H1 (cell line): Measurements from ENCODE around the gene CD96. TPM values are rescaled to one million over a fixed set of nuclear protein-coding genes. Genes with fewer than 3 reads are reported as not detected.

ENCODE experiments used
- CTCF ChIA-PET: fragments of 300-600 bp; sonication (Branson Sonifier 250); formaldehyde crosslinking; loops from one replicate; lab custom pipeline; 2021; ENCODE audit not compliant: partially characterized antibody; lab: Charles Lee
- POLR2A ChIA-PET: fragments of 300-600 bp; sonication (Branson Sonifier 250); formaldehyde crosslinking; loops from one replicate; lab custom pipeline; 2021; ENCODE audit warnings: inconsistent platforms; ENCODE audit not compliant: partially characterized antibody; lab: Charles Lee
- DNase-seq, 2 experiments: peaks; one replicate each; pipeline versions ENCODE4 v3.0.0 to v3.0.0-alpha.2; 2010 to 2022; ENCODE audit warnings: low spot score in 2 of 2, low read depth in 1 of 2, mixed read lengths in 1 of 2
- FAIRE-seq: peaks from 2 replicates; lab custom pipeline; 2011; peaks lifted over from hg19 to GRCh38; lab: Jason Lieb, UNC
- H2AFZ ChIP-seq: 2 replicates; pipeline ENCODE4 v1.8.1; 2012; ENCODE audit warnings: low read length, inconsistent platforms
- H2AK5ac ChIP-seq: 2 replicates; pipeline ENCODE4 v1.6.1; 2013; ENCODE audit warnings: low read depth, low read length
- H2BK120ac ChIP-seq: replicated peaks from 2 replicates; pipeline ENCODE3; 2013; ENCODE audit warnings: low read depth, low read length, inconsistent platforms
- H2BK12ac ChIP-seq: 2 replicates; pipeline ENCODE4 v1.6.1; 2013; ENCODE audit warnings: low read depth, low read length
- H2BK15ac ChIP-seq: 2 replicates; pipeline ENCODE4 v1.6.1; 2013; ENCODE audit warnings: low read length
- H2BK20ac ChIP-seq: 2 replicates; pipeline ENCODE4 v1.6.1; 2013; ENCODE audit warnings: low read length
- H2BK5ac ChIP-seq: 2 replicates; pipeline ENCODE4 v1.6.1; 2013; ENCODE audit warnings: low read depth, low read length
- H3K14ac ChIP-seq: 2 replicates; pipeline ENCODE4 v1.6.1; 2013; ENCODE audit warnings: inconsistent platforms; ENCODE audit not compliant: insufficient read length
- H3K18ac ChIP-seq: 2 replicates; pipeline ENCODE4 v1.6.1; 2013; ENCODE audit warnings: low read length; ENCODE audit errors: extremely low read depth
- H3K23ac ChIP-seq: 2 replicates; pipeline ENCODE4 v1.6.1; 2013; ENCODE audit warnings: inconsistent platforms; ENCODE audit not compliant: insufficient read length
- H3K23me2 ChIP-seq: 2 replicates; pipeline ENCODE4 v1.6.1; 2013; ENCODE audit warnings: low read depth, low read length
- H3K27ac ChIP-seq: 2 replicates; pipeline ENCODE4 v1.6.1; 2011; ENCODE audit warnings: low read depth, low read length, inconsistent platforms
- H3K27me3 ChIP-seq, 4 experiments: replicated peaks in 1 of 4; 1 replicate in 1 of 4; 2 replicates in 3 of 4; pipeline versions ENCODE4 v1.6.1 to v1.8.1; 2011 to 2013; ENCODE audit warnings: low read length in 3 of 4, mild to moderate bottlenecking in 3 of 4, inconsistent platforms in 2 of 4, mixed read lengths in 2 of 4, moderate library complexity in 1 of 4; ENCODE audit not compliant: control insufficient read depth in 3 of 4, insufficient read depth in 3 of 4; ENCODE audit errors: extremely low read depth in 1 of 4
- H3K36me3 ChIP-seq, 4 experiments: 2 replicates each; pipeline versions ENCODE4 v1.6.1 to v1.8.1; 2011 to 2013; ENCODE audit warnings: mild to moderate bottlenecking in 4 of 4, low read length in 3 of 4, moderate library complexity in 2 of 4, control low read depth in 1 of 4, inconsistent platforms in 1 of 4; ENCODE audit not compliant: insufficient read depth in 4 of 4, control insufficient read depth in 2 of 4
- H3K4ac ChIP-seq: replicated peaks from 2 replicates; pipeline ENCODE3; 2013; ENCODE audit warnings: low read length, low read depth, mixed read lengths, inconsistent platforms; ENCODE audit not compliant: insufficient read length
- H3K4me1 ChIP-seq, 4 experiments: replicated peaks in 1 of 4; 1 replicate in 1 of 4; 2 replicates in 3 of 4; pipeline versions ENCODE4 v1.6.1 to v1.8.1; 2011 to 2013; ENCODE audit warnings: low read length in 3 of 4, inconsistent platforms in 2 of 4, mixed read lengths in 1 of 4; ENCODE audit not compliant: insufficient read depth in 4 of 4, control insufficient read depth in 3 of 4
- H3K4me2 ChIP-seq, 2 experiments: 2 replicates each; pipeline versions ENCODE4 v1.6.1 to v1.8.1; 2011 to 2013; ENCODE audit warnings: low read depth in 2 of 2, low read length in 2 of 2, control low read depth in 1 of 2, inconsistent platforms in 1 of 2, mild to moderate bottlenecking in 1 of 2; ENCODE audit not compliant: insufficient read depth in 1 of 2
- H3K4me3 ChIP-seq, 4 experiments: fragments of 200-600, 300-600 bp in 1 of 4; sonication (generic), shearing (Covaris generic), sonication (Bioruptor Twin) in 1 of 4; 2 replicates each; pipeline versions ENCODE4 v1.5.1 to v1.8.1; 2011 to 2016; ENCODE audit warnings: low read length in 4 of 4, low read depth in 3 of 4, control low read depth in 2 of 4, inconsistent platforms in 2 of 4, mild to moderate bottlenecking in 2 of 4, mixed read lengths in 1 of 4, moderate library complexity in 1 of 4; ENCODE audit not compliant: insufficient read depth in 2 of 4; ENCODE audit errors: extremely low read depth in 1 of 4
- H3K56ac ChIP-seq: replicated peaks from 2 replicates; pipeline ENCODE3; 2013; ENCODE audit warnings: low read depth, mild to moderate bottlenecking, mixed read lengths, low read length, inconsistent platforms; ENCODE audit not compliant: insufficient read length
- H3K79me1 ChIP-seq: 2 replicates; pipeline ENCODE4 v1.6.1; 2013; ENCODE audit warnings: low read depth, low read length, control low read depth
- H3K79me2 ChIP-seq, 2 experiments: 2 replicates each; pipeline versions ENCODE4 v1.6.1 to v1.8.1; 2012 to 2013; ENCODE audit warnings: low read length in 2 of 2, mild to moderate bottlenecking in 2 of 2, inconsistent platforms in 1 of 2; ENCODE audit not compliant: insufficient read depth in 2 of 2, control insufficient read depth in 1 of 2
- H3K9ac ChIP-seq, 4 experiments: replicated peaks in 1 of 4; 1 replicate in 1 of 4; 2 replicates in 3 of 4; pipeline versions ENCODE4 v1.6.1 to v1.8.1; 2011 to 2013; ENCODE audit warnings: low read depth in 3 of 4, low read length in 3 of 4, control low read depth in 2 of 4, mild to moderate bottlenecking in 2 of 4, moderate library complexity in 2 of 4, inconsistent platforms in 1 of 4; ENCODE audit errors: extremely low read depth in 1 of 4
- H3K9me3 ChIP-seq, 2 experiments: 2 replicates each; pipeline versions ENCODE4 v1.6.1 to v1.8.1; 2012 to 2013; ENCODE audit warnings: mild to moderate bottlenecking in 2 of 2, moderate library complexity in 2 of 2, control low read depth in 1 of 2, inconsistent platforms in 1 of 2, low read depth in 1 of 2, low read length in 1 of 2, mixed read lengths in 1 of 2; ENCODE audit not compliant: insufficient read depth in 2 of 2
- H4K20me1 ChIP-seq, 2 experiments: replicated peaks in 1 of 2; 2 replicates each; pipeline versions ENCODE3 to v1.8.1; 2011 to 2013; ENCODE audit warnings: inconsistent platforms in 2 of 2, low read length in 2 of 2, mild to moderate bottlenecking in 1 of 2; ENCODE audit not compliant: insufficient read depth in 2 of 2, control insufficient read depth in 1 of 2
- H4K5ac ChIP-seq: 2 replicates; pipeline ENCODE4 v1.6.1; 2013; ENCODE audit warnings: low read length, low read depth, mixed read lengths, inconsistent platforms; ENCODE audit not compliant: insufficient read length
- H4K8ac ChIP-seq: 2 replicates; pipeline ENCODE4 v1.8.0; 2013; ENCODE audit warnings: mild to moderate bottlenecking, moderate library complexity, low read length, inconsistent platforms; ENCODE audit not compliant: insufficient read depth; ENCODE audit errors: extremely low read depth
- H4K91ac ChIP-seq: replicated peaks from 2 replicates; pipeline ENCODE3; 2013; ENCODE audit warnings: low read length, mixed read lengths, inconsistent platforms; ENCODE audit not compliant: insufficient read length
- CBX8 ChIP-seq: fragments of 300-800, 300-1000 bp; sonication (generic); IDR thresholded peaks from 2 replicates; pipeline ENCODE4 v1.7.1; 2016; ENCODE audit warnings: low read depth, low read length, borderline replicate concordance
- CEBPB ChIP-seq: IDR thresholded peaks from 2 replicates; pipeline ENCODE4 v1.6.1; 2012; ENCODE audit warnings: low read depth, low read length
- CHD1 ChIP-seq: IDR thresholded peaks from 2 replicates; pipeline ENCODE4 v1.6.1; 2012; ENCODE audit warnings: low read depth, low read length, improper control_type of control experiment
- HDAC6 ChIP-seq: IDR thresholded peaks from one replicate; pipeline ENCODE4 v1.7.1; 2012; ENCODE audit warnings: low read depth, mild to moderate bottlenecking, inconsistent platforms, low read length, moderate library complexity
- WGBS, 2 experiments: shearing (Covaris generic) in 1 of 2; methylation state at CpG; one replicate each; pipeline versions ENCODE4 v1.1.6 to v1.1.7; 2013 to 2015; ENCODE audit warnings: low lambda C conversion rate in 2 of 2, mixed read lengths in 2 of 2, inconsistent platforms in 1 of 2, low coverage in 1 of 2, missing lambda C conversion rate in 1 of 2; ENCODE audit not compliant: insufficient replicate concordance in 2 of 2, insufficient coverage in 1 of 2, insufficient read length in 1 of 2; ENCODE audit errors: extremely low coverage in 1 of 2, missing lambda C conversion rate in 1 of 2; 5-methylcytosine and 5-hydroxymethylcytosine counted together
- polyA plus RNA-seq, 7 experiments: library from polyadenylated mRNA; depleted of rRNA in 3 of 7; stranded (reverse) in 5 of 7; unstranded in 2 of 7; fragments of >200 nt in 5 of 7; fragments of 200-250 nt in 2 of 7; gene quantifications; 1 replicate in 5 of 7; 2 replicates in 1 of 7; 4 replicates in 1 of 7; pipeline versions ENCODE4 v1.2.1 to v1.2.3, GENCODE V29; 2011 to 2013; ENCODE audit warnings: missing spikeins in 2 of 7, mixed read lengths in 2 of 7
- total RNA-seq: library from RNA; stranded (reverse); fragmentation: NEBNext Ultra II Directional; extraction: Animal tissue kit (Norgen Biotek cat#: 25700); gene quantifications from 2 replicates; pipeline ENCODE4 v1.2.1, GENCODE V29; 2021

CD96 gene
- total and polyA plus RNA-seq, 2 of the 8 experiments (the other 6 are each of a cell fraction or from before 2014, with no cell fraction given), result not detected

DNA sequence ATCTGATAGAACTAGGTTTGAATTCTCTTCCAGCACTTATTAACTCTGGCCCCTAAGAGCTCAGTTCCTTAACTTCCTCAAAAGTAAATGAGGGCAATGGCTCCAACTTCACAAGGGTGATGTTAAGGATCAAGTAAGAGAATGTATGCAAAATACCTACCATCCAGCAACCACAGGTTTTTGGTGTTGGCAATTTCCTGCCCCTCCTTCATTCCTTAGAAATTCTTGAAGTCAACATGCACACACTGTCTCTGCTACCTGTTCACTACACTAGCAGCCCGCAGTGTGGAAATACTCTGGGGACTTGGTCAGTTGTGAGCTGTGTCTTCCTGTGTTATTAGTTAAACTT lies 48.1 kb downstream of the CD96 start:
- Histone ChIP-seq H4K91ac (no peak overlapping the region), H3K23ac (no peak overlapping the region), H4K5ac (no peak overlapping the region), H3K4me3 (no peak overlapping the region), H3K4me2 (no peak overlapping the region), H3K56ac (no peak overlapping the region), H2AK5ac (no peak overlapping the region), H3K79me1 (no peaks in the 10 kb centered on the region), H3K27me3 (no peaks in the 10 kb centered on the region), H3K9ac (no peak overlapping the region), H3K23me2 (no peaks in the 10 kb centered on the region), H4K20me1 (no peaks in the 10 kb centered on the region), H2BK20ac (no peak overlapping the region), H3K4me1 (no peaks in the 10 kb centered on the region), H3K27ac (no peak overlapping the region), H3K14ac (no peak overlapping the region), H4K8ac (no peak overlapping the region), H2BK12ac (no peak overlapping the region), H3K18ac (no peak overlapping the region), H2BK15ac (no peak overlapping the region), H3K79me2 (no peaks in the 10 kb centered on the region), H3K4ac (no peak overlapping the region), H2AFZ (no peak overlapping the region), H3K9me3 (peaks cover 0 to 4% of the 10 kb centered on the region in 2 experiments; a peak in 1 of 4 replicates), H2BK120ac (no peak overlapping the region), H2BK5ac (no peak overlapping the region), H3K36me3 (no peaks in the 10 kb centered on the region)
- WGBS, 2 experiments, result 93% methylated on average over 1 of the region's 1 CpG; no CpG with 5 or more reads in 1 of the 2 experiments
- no peak for DNase-seq
- CTCF ChIA-PET, result interaction anchor here (0.6 to 2.3 kb wide), 5 partner anchors 10 to 1865 kb away, joined by 3 to 12 read pairs (median 3); no protein-coding TSS in a partner anchor
- TF ChIP-seq CBX8 (no peak), CHD1 (no peak), CEBPB (no peak), HDAC6 (no peak)
- POLR2A ChIA-PET, result no interaction called here
- FAIRE-seq, result no peak
